LNCaP clone FGC (cell line): Measurements from ENCODE around the gene LRP8.

Experiments
- DNase-seq: peaks from one replicate; pipeline ENCODE4 v3.0.0-alpha.2; 2011; ENCODE audit warnings: low read depth
- H3K4me3 ChIP-seq: 2 replicates; pipeline ENCODE4 v1.5.1; 2011; ENCODE audit warnings: mild to moderate bottlenecking, low read depth, low read length, control low read depth
- TF ChIP-seq, protein P1 (sequence below): IDR thresholded peaks from 2 replicates; pipeline ENCODE4 v1.5.1; 2012; ENCODE audit warnings: mild to moderate bottlenecking; ENCODE audit not compliant: control insufficient read depth, insufficient read depth; ENCODE audit errors: extremely low read depth

Gene LRP8

GRCh38 chr1:53316766-53317581 lies 10.9 kb downstream of the LRP8 start:
- no peak for DNase-seq
- H3K4me3 ChIP-seq = no peak overlapping the region
- TF ChIP-seq, protein P1, sequence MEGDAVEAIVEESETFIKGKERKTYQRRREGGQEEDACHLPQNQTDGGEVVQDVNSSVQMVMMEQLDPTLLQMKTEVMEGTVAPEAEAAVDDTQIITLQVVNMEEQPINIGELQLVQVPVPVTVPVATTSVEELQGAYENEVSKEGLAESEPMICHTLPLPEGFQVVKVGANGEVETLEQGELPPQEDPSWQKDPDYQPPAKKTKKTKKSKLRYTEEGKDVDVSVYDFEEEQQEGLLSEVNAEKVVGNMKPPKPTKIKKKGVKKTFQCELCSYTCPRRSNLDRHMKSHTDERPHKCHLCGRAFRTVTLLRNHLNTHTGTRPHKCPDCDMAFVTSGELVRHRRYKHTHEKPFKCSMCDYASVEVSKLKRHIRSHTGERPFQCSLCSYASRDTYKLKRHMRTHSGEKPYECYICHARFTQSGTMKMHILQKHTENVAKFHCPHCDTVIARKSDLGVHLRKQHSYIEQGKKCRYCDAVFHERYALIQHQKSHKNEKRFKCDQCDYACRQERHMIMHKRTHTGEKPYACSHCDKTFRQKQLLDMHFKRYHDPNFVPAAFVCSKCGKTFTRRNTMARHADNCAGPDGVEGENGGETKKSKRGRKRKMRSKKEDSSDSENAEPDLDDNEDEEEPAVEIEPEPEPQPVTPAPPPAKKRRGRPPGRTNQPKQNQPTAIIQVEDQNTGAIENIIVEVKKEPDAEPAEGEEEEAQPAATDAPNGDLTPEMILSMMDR = no peak

GRCh38 chr1:53316424-53316765 lies 11.5 kb downstream of the LRP8 start:
- TF ChIP-seq, protein P1 = no peak
- H3K4me3 ChIP-seq = no peak overlapping the region
- DNase-seq = no peak

DNA sequence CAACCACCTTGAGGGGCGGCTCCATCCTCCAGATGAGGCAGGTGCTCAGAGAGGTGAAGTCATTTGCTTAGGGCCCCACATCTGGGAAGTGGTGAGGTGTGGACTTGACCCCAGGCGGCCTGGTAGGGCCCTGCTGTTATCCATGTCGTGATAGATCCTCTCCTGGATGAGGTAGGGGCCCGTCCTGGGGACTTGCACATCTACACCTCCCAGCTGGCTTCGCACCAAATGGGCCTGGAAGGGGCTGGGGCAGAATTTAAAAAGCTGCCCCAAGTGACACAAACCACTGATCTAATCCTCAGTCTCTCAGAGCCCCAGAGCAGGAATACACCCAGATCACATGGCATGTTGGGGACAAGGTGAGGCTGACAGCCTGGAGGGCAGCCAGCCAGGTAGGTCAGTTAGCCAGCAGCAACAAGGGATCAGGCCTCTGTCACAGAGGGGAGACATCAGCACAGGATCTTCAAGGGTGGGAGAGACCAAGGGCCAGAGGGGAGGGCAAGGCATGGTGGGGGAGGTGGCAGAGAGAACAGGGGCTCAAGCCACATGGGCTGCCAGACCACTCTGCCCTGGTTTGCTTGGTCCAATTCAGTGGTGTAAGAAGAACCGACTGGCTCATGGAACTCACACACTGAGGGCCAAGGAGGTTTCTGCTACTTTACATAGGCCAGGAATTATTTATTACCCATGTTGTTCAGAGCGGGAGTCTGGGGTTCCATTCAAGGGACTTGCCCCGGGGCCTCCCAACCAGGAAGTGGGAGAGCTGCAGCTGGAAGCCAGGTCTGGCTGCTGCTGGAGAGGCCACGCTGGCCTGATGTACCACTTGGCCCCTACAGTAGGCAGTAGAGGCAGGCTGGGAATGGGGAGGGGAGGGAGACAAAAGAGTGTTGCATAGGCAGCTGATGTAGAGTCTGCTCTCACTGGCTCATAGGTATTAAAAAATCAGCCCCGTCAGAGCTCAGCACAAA lies 12.1 kb downstream of the LRP8 start:
- H3K4me3 ChIP-seq = no peak overlapping the region
- TF ChIP-seq, protein P1 = no peak
- no peak for DNase-seq

GRCh38 chr1:53315046-53315445 lies 12.8 kb downstream of the LRP8 start:
- TF ChIP-seq, protein P1 = no peak
- no peak overlapping the region for H3K4me3 ChIP-seq
- DNase-seq = no peak

DNA sequence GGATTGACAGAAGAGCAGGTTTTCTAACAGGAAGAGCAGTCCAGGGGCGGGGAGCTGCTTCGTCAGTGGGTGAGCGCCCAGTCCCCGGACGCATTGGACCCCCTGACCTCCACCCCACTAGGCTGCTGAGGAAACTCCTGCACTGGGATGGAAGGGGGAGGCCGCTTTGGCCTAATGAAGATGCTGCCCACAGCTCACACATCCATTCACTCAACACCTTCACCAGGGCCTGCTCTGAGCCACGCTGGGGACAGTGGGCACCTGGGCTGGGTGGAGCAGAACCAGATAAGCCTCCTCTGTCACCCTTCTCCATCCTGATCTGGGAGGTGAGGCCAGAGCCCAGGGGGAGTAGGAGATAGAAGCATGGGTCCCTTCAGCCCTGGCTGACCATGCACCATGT lies 13.3 kb downstream of the LRP8 start:
- no peak overlapping the region for H3K4me3 ChIP-seq
- no peak for DNase-seq
- TF ChIP-seq, protein P1 = no peak

GRCh38 chr1:53314096-53314495 lies 13.8 kb downstream of the LRP8 start:
- no peak overlapping the region for H3K4me3 ChIP-seq
- DNase-seq = no peak
- TF ChIP-seq, protein P1 = no peak

DNA sequence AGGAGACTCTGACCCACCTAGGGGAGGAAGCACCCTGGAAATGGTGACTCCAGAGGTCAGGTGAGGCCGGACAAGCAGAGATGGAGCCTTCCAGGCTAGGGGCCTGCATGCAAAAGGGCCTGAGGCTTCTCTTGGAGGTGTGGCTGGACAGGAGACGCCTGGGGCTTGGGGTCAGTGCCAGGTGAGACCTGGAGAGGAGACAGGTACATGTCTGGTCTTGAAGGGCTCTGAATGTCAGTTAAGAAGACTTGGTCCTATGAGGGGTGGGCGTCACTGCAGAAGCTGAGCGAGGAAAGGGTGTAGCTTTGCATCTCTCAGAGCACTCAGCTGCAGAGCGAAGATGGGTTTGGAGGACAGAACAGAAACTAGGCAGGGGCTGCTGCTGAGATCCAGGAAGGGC lies 14.3 kb downstream of the LRP8 start:
- DNase-seq = no peak
- TF ChIP-seq, protein P1 = no peak
- no peak overlapping the region for H3K4me3 ChIP-seq
